ENCODE data around the gene PRSS50. TPM values are rescaled to one million over a fixed set of nuclear protein-coding genes. Genes with fewer than 3 reads are reported as not detected.
"Not testable (repeated sequence)": the region's sequence is repeated elsewhere in the genome, so short reads cannot be mapped to it uniquely, and the experiment has no call there.

The PRSS50 gene
- total RNA-seq, result not detected

GRCh38 chr3:46717447-46718231, at the start of gene PRSS50:
PRSS50 (minus strand) TSS chr3:46717869; CDS start chr3:46717824, 45 bp downstream.
- FAIRE-seq (no peak), DNase-seq (ENCODE audit: low spot score in 2 of 2) (peak in 1 of 2 donors; percentile 10)

DNA sequence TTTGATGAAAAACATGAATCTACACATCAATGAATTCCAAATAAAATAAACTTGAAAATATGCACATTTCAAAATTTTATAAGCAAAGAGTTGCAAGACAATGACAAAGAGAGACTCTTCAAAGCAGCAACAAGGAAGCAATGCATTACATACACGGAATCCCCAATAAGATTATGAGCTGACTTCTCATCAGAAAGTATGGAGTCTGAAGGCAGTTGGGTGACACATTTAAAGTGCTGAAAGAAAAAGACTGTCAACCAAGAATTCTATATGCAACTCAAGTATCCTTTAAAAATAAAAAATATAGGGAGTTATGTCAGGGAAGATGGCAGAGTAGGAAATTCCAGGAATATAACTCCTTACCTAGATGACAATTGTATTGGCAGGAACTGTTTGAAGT, 46.5 kb upstream of the PRSS50 start:
- FAIRE-seq, result no peak
- DNase-seq (ENCODE audit: low spot score in 2 of 2), result no peak

DNA sequence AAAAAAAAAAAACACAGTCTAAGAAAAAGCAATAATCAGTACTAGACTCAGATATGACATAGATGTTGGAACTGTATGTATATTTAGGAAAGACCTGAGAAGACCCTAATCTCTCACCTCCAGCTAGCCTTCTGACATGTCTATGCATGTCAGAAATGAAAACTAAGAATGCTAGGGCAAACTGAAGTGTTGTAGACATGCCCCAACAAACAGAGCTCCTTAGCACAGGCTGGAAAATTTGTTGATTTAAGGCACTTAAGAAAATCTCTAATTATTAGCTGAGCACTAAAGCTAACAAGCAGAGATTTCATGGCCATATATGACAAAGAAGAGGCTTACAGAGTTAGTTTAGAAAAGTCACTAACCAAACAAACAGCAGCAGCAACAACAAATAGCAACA, 45.5 kb upstream of the PRSS50 start:
- FAIRE-seq, result no peak
- no peak for DNase-seq (ENCODE audit: low spot score in 2 of 2)

- no peak for FAIRE-seq
- no peak for DNase-seq (ENCODE audit: low spot score in 2 of 2)
Measured at GRCh38 chr3:46759239-46760167, 41.8 kb upstream of the PRSS50 start.

DNA sequence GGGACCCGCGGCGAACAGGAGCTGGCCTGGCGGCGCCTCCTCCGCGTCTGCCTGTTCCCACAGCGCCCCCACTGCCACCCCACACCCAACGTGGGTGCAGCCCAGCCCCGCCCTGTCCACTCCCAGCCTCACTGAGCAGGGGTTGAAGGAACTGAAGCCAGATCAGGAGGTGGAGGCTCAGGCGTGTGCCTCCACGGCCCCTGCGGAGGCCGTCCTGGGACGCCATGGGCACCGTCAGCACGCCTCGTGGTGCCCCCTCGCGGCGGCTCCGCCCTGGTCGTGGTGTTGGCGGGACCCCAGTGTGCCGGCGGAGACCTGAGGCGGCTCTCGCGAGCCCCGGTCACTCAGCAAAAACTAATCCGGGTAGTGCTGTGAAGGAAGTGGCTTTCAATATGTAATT, 39.0 kb upstream of the PRSS50 start:
- DNase-seq (ENCODE audit: low spot score in 2 of 2) (no peak), FAIRE-seq (no peak)

DNA sequence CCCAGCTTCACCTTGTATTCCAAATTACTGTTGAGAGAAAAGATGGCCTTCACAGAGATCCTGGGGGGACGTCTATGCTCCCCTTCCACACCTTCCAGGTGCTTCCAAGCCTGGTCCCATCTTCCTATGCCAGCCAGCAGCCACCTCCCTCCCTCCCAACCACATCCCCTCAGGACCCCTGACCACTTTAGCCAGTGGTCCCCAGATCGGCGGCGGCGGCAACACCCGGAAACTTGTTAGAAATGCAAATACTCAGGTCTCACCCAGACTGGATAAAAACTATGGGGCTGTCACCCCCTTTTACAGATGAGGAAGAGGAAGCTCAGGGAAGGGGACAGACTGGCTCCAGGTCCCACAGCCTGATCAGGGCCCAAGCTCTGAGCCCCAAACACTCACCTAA, 38.0 kb upstream of the PRSS50 start:
- no peak for FAIRE-seq
- no peak for DNase-seq (ENCODE audit: low spot score in 2 of 2)

- not testable (repeated sequence) for DNase-seq (ENCODE audit: low spot score in 2 of 2); FAIRE-seq
Measured at GRCh38 chr3:46753127-46753526, 35.5 kb upstream of the PRSS50 start.

- FAIRE-seq (no peak), DNase-seq (ENCODE audit: low spot score in 2 of 2) (no peak)
Measured at GRCh38 chr3:46750555-46751038, 32.9 kb upstream of the PRSS50 start.

DNA sequence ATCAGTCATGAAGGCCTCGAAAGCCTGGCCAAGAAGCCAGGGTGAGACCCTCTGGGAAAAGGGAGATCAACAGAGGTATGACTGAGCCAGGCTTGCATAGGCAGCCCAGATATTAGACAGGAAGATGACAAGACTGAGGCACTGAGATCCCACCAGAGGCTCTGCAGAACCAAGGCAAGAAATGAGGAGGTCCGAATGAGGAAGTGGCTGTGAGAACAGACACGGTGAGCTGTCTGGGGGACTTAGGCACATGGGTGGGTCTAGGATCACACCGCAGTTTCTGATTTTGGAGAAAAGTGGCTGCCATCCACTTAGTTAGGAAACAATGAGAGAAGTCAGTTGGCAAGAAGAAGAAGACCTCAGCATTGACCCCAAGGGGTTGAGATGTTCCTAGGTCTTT, 31.5 kb upstream of the PRSS50 start:
- FAIRE-seq (no peak), DNase-seq (ENCODE audit: low spot score in 2 of 2) (no peak)

GRCh38 chr3:46748170-46748569, 30.5 kb upstream of the PRSS50 start:
- DNase-seq (ENCODE audit: low spot score in 2 of 2), result no peak
- FAIRE-seq, result no peak

GRCh38 chr3:46746711-46747110, 29.0 kb upstream of the PRSS50 start:
- FAIRE-seq (no peak), DNase-seq (ENCODE audit: low spot score in 2 of 2) (no peak)

DNA sequence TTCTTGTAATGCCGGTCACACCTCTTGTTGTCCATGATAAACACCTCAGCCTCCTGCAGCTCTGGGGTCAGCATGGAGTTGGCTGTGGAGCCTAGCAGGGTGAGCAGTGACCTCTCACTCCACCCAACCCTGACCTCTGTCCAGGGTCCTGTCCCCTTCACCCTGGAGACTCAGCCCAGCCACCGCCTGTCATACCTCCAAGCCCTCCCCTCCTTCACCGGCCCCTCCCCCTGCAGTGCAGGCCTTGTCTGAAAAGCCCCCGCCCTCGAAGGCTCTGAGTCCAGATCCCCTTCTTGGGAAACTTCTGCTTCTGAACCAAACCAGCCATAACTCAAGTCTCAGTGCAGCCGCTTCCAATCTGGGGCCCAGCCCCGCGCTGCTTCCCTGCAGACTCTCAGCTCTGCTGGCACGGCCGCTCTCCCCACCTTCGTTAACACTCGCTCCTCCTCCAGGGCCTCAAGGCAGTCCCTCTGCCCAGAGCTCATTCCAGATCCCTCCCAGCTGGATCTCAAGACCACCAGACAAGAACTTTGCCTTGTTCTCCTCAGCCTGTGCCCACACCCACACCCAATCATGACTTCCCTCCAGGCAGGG, 25.4 kb upstream of the PRSS50 start:
- FAIRE-seq, result no peak
- no peak for DNase-seq (ENCODE audit: low spot score in 2 of 2)

DNA sequence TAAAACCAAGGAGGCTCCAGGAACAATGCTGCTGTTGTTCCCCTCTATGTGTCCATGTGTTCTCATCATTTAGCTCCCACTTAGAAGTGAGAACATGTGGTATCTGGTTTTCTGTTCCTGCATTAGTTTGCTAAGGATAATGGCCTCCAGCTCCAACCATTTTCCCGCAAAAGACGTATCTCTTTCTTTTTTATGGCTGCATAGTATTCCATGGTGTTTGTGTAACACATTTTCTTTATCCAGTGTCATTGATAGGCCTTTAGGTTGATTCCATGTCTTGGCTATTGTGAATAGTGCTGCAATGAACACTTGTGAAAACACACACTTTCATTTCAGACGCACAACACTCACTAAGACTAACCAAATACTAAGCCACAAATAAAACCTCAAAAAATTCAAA, 21.9 kb upstream of the PRSS50 start:
- FAIRE-seq; DNase-seq (ENCODE audit: low spot score in 2 of 2): not testable (repeated sequence)

DNA sequence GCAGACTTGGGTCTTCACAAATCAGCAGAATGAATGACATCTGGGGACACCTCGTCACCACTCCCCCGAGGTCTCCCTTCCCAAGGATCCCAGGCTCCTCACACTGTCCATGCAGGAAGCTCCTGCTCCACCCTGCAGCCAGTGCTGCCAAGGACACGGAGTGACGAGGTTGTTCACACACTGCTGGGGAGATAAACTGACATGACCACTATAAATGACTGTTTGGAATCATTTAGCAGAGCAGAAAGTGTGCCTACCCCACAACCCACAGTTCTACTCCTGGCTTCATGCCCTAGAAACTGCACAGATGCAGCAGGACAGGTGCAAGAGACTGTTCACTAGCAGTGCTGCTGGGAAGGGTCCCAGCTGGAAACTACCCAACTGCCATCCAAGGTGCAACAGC, 19.7 kb upstream of the PRSS50 start:
- FAIRE-seq (no peak), DNase-seq (ENCODE audit: low spot score in 2 of 2) (no peak)

DNA sequence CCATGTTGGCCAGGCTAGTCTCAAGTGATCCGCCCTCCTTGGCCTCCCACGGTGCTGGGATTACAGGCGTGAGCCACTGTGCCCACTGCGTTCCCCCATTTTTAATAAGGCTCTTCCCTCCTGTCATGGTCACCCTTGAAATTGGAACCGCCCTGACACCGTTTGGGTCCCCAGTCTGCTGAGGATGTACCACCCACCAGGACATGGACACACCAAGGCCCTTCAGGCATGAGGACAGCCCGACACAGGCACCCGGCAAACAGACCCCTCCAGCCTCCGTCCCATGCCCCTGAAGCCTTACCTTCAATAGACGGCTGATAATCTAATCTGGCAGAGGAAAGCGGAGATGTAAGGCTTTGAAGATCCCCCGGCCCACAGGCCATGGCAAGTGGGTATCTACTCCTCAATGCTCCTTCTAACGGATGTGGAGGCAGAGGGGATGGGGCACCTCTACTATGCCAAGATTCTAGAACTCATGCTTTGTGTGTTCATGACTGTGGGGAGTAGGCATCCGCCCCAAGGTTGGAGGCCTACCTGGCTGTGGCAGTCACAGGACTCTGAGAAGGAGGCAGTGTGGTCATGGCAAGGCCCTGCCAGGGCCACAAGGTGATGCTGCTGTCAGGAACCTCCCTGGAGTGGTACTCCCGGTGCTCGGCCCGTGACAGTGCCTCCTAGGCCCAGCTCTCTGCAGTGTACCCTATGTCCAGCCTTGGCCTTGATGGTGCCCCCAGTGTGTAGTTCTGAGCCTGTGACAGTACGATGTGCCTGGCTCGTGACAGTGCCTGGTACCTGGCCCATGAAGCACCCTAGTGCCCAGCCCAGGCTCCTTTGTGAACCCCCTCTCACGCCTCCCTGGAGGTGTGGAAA, 18.6 kb upstream of the PRSS50 start:
- FAIRE-seq (no peak), DNase-seq (ENCODE audit: low spot score in 2 of 2) (no peak)

DNA sequence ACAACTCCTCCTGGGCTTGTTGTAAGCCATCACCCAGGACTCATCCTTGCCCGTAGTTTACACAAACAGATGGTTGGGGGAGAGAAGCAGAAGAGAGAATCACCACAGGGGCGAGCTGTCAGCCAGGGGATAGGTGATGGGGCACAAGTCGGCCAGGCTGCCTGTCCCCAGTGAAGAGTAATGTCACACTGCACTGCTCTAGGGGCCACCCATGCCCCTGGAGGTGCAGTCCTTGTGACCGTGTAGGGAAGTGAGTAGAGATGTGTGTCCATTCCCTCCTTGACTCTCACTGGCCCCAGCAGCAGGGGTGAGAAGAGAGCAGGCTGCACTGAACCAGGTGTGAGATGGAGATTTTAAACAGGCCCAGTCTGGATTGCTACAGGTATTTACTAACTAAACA, 17.1 kb upstream of the PRSS50 start:
- DNase-seq (ENCODE audit: low spot score in 2 of 2), result no peak
- FAIRE-seq, result no peak

DNA sequence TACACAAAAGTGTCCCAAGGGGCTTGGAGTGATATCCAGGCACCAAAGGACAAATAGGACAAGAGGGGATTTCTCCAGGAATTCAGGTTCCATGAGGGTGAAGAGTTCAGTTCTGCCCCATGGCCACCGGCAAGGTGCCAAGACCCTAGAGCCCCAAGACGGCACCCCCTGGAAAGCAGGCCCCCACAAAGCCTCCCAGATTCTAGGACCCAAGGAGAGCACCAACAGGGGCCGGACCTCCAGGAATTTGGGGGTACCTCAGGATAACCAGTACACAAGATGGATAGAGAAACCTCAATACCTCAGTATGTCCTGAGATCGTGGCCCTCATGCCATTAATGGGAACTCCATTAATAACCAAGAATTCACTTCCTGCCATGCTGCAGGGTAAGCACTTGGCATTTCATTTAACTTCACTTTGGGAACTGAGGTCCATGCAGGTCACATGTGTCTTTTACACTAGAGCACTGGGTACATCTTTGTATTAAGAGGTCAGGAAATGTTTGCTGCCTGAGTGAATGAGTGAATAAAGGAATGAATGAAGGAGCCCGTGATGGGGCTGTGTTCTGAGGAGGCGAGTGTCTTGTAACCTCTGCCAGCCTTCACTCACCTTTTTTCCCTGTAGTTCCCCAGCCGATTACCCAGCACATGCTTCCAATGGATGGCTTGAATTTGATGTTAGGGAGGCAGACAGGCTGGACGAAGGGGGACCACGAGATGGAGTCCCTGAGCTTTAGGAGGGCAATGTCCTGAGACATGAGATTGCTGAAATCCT, 15.5 kb upstream of the PRSS50 start:
- DNase-seq (ENCODE audit: low spot score in 2 of 2), result no peak
- FAIRE-seq, result no peak

DNA sequence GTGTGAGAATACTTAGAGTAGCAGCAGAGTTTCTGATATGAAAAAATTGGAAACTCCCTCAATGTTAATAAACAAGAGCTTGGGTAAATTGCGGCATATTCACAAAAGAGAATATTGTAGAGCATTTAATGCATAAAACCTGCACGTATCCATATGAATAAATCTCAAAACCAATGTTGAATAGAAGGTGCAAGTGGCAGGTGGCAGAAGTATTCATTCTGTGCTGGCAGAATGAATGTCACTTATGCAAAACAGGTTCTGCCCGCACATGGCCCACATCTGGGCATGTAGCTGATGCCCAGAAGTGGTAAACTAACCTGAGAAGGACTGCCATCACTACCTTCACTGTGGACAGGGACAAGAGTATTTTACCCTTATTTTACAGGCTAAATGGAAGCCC, 14.1 kb upstream of the PRSS50 start:
- DNase-seq (ENCODE audit: low spot score in 2 of 2) (no peak), FAIRE-seq (no peak)

DNA sequence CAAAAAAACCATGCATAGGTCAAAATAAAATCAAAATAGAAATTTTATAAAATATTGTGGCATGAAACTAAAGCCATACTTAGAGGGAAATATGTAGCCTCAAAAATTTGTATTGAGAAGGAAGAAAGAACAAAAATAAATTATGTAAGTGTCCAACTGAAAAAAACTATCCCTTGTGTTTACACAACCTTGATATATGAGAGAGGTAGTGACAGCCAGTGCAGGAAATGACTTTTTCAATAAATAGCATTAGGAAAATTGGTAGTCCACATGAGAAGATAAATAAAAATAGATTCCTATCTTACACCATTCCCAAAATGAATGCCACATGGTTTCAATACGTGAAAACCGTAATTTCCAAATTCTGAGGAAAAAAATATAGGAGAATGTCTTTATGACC, 13.2 kb upstream of the PRSS50 start:
- FAIRE-seq (no peak), DNase-seq (ENCODE audit: low spot score in 2 of 2) (no peak)
